Measurements from ENCODE around the gene PLEKHG4B. TPM values are rescaled to one million over a fixed set of nuclear protein-coding genes. Genes with fewer than 3 reads are reported as not detected.

The PLEKHG4B gene
- polyA plus RNA-seq, 1 donor from 2014 or later = 0.78 TPM

- no peak overlapping the region for H3K27ac ChIP-seq (ENCODE audit: low read length)
These were observed 71.3 kb downstream of the PLEKHG4B start for GRCh38 chr5:163338-163620.

DNA sequence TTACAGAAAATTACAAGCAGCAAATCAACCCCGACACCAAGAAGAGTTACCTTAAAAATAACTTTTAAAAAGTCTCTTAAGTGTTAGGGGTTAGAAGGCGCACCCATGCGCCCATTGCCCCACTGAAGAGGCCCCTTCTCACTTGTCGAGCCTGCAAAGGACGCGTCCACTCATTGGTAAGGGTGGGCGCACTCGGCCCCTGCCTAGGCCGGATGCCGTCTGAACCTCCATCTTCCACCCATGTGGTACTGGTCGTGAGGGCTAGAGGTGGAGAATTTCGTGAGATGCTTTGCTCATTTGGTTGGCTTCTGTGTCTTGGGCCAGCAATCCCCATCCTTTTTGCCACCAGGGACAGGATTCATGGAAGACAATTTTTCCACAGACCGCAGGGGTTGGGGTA, 71.9 kb downstream of the PLEKHG4B start:
- Histone ChIP-seq H3K9me3 (ENCODE audit: low read length) (no peaks in the 10 kb centered on the region), H3F3A (ENCODE audit: insufficient read depth, low read length, poor library complexity, severe bottlenecking) (no peaks in the 10 kb centered on the region), H3K4me3 (ENCODE audit: low read length) (no peak overlapping the region), H3K4me2 (ENCODE audit: low read length) (no peak overlapping the region), H3K27ac (ENCODE audit: low read length) (no peak overlapping the region), H3K27me3 (ENCODE audit: insufficient read depth, low read depth, low read length) (no peaks in the 10 kb centered on the region), H4K20me1 (ENCODE audit: insufficient read depth) (no peaks in the 10 kb centered on the region), H3K9me2 (ENCODE audit: insufficient read depth, low read length) (no peaks in the 10 kb centered on the region), H3K36me3 (ENCODE audit: insufficient read depth, low read length) (no peaks in the 10 kb centered on the region), H2AFZ (ENCODE audit: low read depth, low read length) (no peak overlapping the region), H3K79me2 (replicated peaks; ENCODE audit: insufficient read depth, low read length) (no peaks in the 10 kb centered on the region), H3K9ac (ENCODE audit: low read length) (no peak overlapping the region)
- no peak for TF ChIP-seq EP300 (conservative IDR thresholded peaks at IDR 0.05; ENCODE audit: poor library complexity, severe bottlenecking)
- no peak for TF ChIP-seq POLR2AphosphoS5 (IDR thresholded peaks at IDR 0.05)
- TF ChIP-seq MXI1 (conservative IDR thresholded peaks at IDR 0.05; ENCODE audit: poor library complexity, severe bottlenecking) = no peak
- TF ChIP-seq RAD21 (conservative IDR thresholded peaks at IDR 0.05) = no peak
- no peak for TF ChIP-seq SMC3 (conservative IDR thresholded peaks at IDR 0.05; ENCODE audit: poor library complexity)
- no peak for TF ChIP-seq EZH2 (IDR thresholded peaks at IDR 0.05; ENCODE audit: borderline replicate concordance, insufficient read depth, low read length, poor library complexity, severe bottlenecking)
- TF ChIP-seq TAF1 (IDR thresholded peaks at IDR 0.05; ENCODE audit: low read depth) = no peak
- TF ChIP-seq, protein P1, sequence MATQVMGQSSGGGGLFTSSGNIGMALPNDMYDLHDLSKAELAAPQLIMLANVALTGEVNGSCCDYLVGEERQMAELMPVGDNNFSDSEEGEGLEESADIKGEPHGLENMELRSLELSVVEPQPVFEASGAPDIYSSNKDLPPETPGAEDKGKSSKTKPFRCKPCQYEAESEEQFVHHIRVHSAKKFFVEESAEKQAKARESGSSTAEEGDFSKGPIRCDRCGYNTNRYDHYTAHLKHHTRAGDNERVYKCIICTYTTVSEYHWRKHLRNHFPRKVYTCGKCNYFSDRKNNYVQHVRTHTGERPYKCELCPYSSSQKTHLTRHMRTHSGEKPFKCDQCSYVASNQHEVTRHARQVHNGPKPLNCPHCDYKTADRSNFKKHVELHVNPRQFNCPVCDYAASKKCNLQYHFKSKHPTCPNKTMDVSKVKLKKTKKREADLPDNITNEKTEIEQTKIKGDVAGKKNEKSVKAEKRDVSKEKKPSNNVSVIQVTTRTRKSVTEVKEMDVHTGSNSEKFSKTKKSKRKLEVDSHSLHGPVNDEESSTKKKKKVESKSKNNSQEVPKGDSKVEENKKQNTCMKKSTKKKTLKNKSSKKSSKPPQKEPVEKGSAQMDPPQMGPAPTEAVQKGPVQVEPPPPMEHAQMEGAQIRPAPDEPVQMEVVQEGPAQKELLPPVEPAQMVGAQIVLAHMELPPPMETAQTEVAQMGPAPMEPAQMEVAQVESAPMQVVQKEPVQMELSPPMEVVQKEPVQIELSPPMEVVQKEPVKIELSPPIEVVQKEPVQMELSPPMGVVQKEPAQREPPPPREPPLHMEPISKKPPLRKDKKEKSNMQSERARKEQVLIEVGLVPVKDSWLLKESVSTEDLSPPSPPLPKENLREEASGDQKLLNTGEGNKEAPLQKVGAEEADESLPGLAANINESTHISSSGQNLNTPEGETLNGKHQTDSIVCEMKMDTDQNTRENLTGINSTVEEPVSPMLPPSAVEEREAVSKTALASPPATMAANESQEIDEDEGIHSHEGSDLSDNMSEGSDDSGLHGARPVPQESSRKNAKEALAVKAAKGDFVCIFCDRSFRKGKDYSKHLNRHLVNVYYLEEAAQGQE (IDR thresholded peaks at IDR 0.05; ENCODE audit: borderline replicate concordance) = no peak
- TF ChIP-seq, protein P2, sequence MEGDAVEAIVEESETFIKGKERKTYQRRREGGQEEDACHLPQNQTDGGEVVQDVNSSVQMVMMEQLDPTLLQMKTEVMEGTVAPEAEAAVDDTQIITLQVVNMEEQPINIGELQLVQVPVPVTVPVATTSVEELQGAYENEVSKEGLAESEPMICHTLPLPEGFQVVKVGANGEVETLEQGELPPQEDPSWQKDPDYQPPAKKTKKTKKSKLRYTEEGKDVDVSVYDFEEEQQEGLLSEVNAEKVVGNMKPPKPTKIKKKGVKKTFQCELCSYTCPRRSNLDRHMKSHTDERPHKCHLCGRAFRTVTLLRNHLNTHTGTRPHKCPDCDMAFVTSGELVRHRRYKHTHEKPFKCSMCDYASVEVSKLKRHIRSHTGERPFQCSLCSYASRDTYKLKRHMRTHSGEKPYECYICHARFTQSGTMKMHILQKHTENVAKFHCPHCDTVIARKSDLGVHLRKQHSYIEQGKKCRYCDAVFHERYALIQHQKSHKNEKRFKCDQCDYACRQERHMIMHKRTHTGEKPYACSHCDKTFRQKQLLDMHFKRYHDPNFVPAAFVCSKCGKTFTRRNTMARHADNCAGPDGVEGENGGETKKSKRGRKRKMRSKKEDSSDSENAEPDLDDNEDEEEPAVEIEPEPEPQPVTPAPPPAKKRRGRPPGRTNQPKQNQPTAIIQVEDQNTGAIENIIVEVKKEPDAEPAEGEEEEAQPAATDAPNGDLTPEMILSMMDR (IDR thresholded peaks at IDR 0.05; ENCODE audit: poor library complexity, severe bottlenecking) = no peak

More at GRCh38 chr5:163338-163620, 71.3 kb downstream of the PLEKHG4B start:
- Histone ChIP-seq H2AFZ (ENCODE audit: low read depth, low read length) (no peak overlapping the region), H3F3A (ENCODE audit: insufficient read depth, low read length, poor library complexity, severe bottlenecking) (no peaks in the 10 kb centered on the region), H3K79me2 (replicated peaks; ENCODE audit: insufficient read depth, low read length) (no peaks in the 10 kb centered on the region), H3K9me2 (ENCODE audit: insufficient read depth, low read length) (no peaks in the 10 kb centered on the region), H3K4me2 (ENCODE audit: low read length) (no peak overlapping the region), H3K9me3 (ENCODE audit: low read length) (no peaks in the 10 kb centered on the region), H4K20me1 (ENCODE audit: insufficient read depth) (no peaks in the 10 kb centered on the region), H3K36me3 (ENCODE audit: insufficient read depth, low read length) (no peaks in the 10 kb centered on the region), H3K4me3 (ENCODE audit: low read length) (no peak overlapping the region), H3K9ac (ENCODE audit: low read length) (no peak overlapping the region), H3K27me3 (ENCODE audit: insufficient read depth, low read depth, low read length) (no peaks in the 10 kb centered on the region)
- TF ChIP-seq SMC3 (conservative IDR thresholded peaks at IDR 0.05; ENCODE audit: poor library complexity) (no peak), TAF1 (IDR thresholded peaks at IDR 0.05; ENCODE audit: low read depth) (no peak), MXI1 (conservative IDR thresholded peaks at IDR 0.05; ENCODE audit: poor library complexity, severe bottlenecking) (no peak), EP300 (conservative IDR thresholded peaks at IDR 0.05; ENCODE audit: poor library complexity, severe bottlenecking) (no peak), RAD21 (conservative IDR thresholded peaks at IDR 0.05) (no peak), POLR2AphosphoS5 (IDR thresholded peaks at IDR 0.05) (no peak)
- TF ChIP-seq, protein P2 (IDR thresholded peaks at IDR 0.05; ENCODE audit: poor library complexity, severe bottlenecking) = no peak
